Epidermal melanocyte (primary cell): ENCODE results near the gene NMBR.
"Not testable (repeated sequence)": the region's sequence is repeated elsewhere in the genome, so short reads cannot be mapped to it uniquely, and the experiment has no call there.

ENCODE experiments used
- DNase-seq: peaks from one replicate; pipeline ENCODE4 v3.0.0; 2011; ENCODE audit warnings: low spot score; ENCODE audit not compliant: insufficient read length

NMBR gene

GRCh38 chr6:142062861-142063260 lies 84.1 kb downstream of the NMBR start:
- not testable (repeated sequence) for DNase-seq

GRCh38 chr6:142058551-142059290 lies 88.2 kb downstream of the NMBR start:
- DNase-seq, result no peak

GRCh38 chr6:142055219-142055618 lies 91.7 kb downstream of the NMBR start:
- no peak for DNase-seq

- no peak for DNase-seq
Measured at GRCh38 chr6:142051404-142051803, 95.5 kb downstream of the NMBR start.

- DNase-seq, result no peak
Measured at GRCh38 chr6:142048593-142048980, 98.3 kb downstream of the NMBR start.

- no peak for DNase-seq
Measured at GRCh38 chr6:142047934-142048592, 98.9 kb downstream of the NMBR start.

GRCh38 chr6:142045380-142046278 lies 101.3 kb downstream of the NMBR start:
- no peak for DNase-seq

- DNase-seq, result no peak
Measured at GRCh38 chr6:142035890-142036289, 111.0 kb downstream of the NMBR start.

GRCh38 chr6:142031035-142031434 lies 115.9 kb downstream of the NMBR start:
- no peak for DNase-seq

GRCh38 chr6:142030115-142030619 lies 116.8 kb downstream of the NMBR start:
- DNase-seq, result no peak

- no peak for DNase-seq
Measured at GRCh38 chr6:142028527-142028926, 118.4 kb downstream of the NMBR start.

GRCh38 chr6:142027804-142028203 lies 119.1 kb downstream of the NMBR start:
- DNase-seq, result not testable (repeated sequence)

GRCh38 chr6:142027074-142027473 lies 119.8 kb downstream of the NMBR start:
- DNase-seq, result no peak

GRCh38 chr6:142026471-142026870 lies 120.5 kb downstream of the NMBR start:
- DNase-seq, result no peak
